ENCODE measurements around the gene PTPRM. TPM values are rescaled to one million over a fixed set of nuclear protein-coding genes. Genes with fewer than 3 reads are reported as not detected.

The PTPRM gene
- total and polyA plus RNA-seq, 4 donors: 61.1 to 146 (median 87.5) TPM

DNA sequence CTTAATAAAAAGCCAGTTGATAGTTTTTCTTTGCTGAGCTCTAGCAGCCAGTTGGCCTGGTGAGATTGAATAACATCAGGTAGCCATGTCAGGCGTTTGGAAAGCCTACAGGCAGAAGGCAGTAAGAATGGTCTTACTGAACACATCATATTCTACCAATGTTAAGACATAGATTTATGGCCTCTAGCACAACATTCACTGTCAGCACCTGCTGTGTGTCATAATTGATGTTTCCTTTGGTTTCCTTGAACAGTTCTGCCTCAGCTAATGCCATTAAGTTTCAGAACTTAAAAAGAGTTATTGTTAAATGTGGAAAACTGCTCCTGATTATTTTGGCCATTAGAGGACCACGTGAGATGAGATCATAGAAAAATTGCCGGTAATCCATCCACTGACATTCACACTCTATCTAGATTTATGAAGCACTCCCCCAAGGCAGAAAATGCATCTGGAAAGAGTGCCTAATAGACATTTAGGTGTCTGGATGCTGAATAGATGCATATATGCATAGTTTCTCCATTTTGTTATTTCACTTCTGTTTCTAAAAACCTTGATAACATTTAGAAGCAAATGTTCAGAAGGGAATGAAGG is 434.7 kb downstream of the PTPRM start:
- 59 to 64% methylated on average over 3 of the region's 3 CpGs for WGBS, 2 donors
- H3K9me3 ChIP-seq (ENCODE audit: control insufficient read depth in 4 of 4, insufficient read depth in 3 of 4, low read length in 3 of 4): no peaks in the 10 kb centered on the region
- no peak overlapping the region for H3K9ac ChIP-seq (ENCODE audit: insufficient read depth in 1 of 2, low read length in 2 of 2)
- ATAC-seq (ENCODE audit: insufficient read depth, low FRiP score): no peak
- no peak overlapping the region for H3K4me3 ChIP-seq
- no peak for TF ChIP-seq CTCF (IDR thresholded peaks at IDR 0.05; ENCODE audit: control extremely low read depth, extremely low read depth)
- no peaks in the 10 kb centered on the region for H3K27me3 ChIP-seq (ENCODE audit: control insufficient read depth in 3 of 3, insufficient read depth in 3 of 3, low read length in 2 of 3)
- no peak overlapping the region for H3K27ac ChIP-seq (ENCODE audit: low read depth in 1 of 2, low read length in 1 of 2)
- H3K4me1 ChIP-seq (ENCODE audit: control insufficient read depth in 5 of 5, insufficient read depth in 5 of 5, low read length in 5 of 5): peaks cover 0 to 19% (median 6%) of the 10 kb centered on the region in 5 donors
- DNase-seq: no peak
- no peaks in the 10 kb centered on the region for H3K36me3 ChIP-seq (ENCODE audit: control insufficient read depth in 4 of 4, insufficient read depth in 4 of 4, low read length in 4 of 4)

- H3K27me3 ChIP-seq (ENCODE audit: control insufficient read depth in 3 of 3, insufficient read depth in 3 of 3, low read length in 2 of 3): no peaks in the 10 kb centered on the region
- peak; percentile 44 to 87 (median 81) for DNase-seq
- H3K27ac ChIP-seq (ENCODE audit: low read depth in 1 of 2, low read length in 1 of 2): peak overlapping the region in 1 of 2 donors; percentile 13
- ATAC-seq (ENCODE audit: insufficient read depth, low FRiP score): peak; percentile 76
- H3K36me3 ChIP-seq (ENCODE audit: control insufficient read depth in 4 of 4, insufficient read depth in 4 of 4, low read length in 4 of 4): no peaks in the 10 kb centered on the region
- H3K4me1 ChIP-seq (ENCODE audit: control insufficient read depth in 5 of 5, insufficient read depth in 5 of 5, low read length in 5 of 5): peaks cover 0 to 21% (median 6%) of the 10 kb centered on the region in 5 donors
- 54 to 72% methylated on average over 6 of the region's 6 CpGs for WGBS, 2 donors
- no peak overlapping the region for H3K9ac ChIP-seq (ENCODE audit: insufficient read depth in 1 of 2, low read length in 2 of 2)
- no peak for TF ChIP-seq CTCF (IDR thresholded peaks at IDR 0.05; ENCODE audit: control extremely low read depth, extremely low read depth)
- H3K9me3 ChIP-seq (ENCODE audit: control insufficient read depth in 4 of 4, insufficient read depth in 3 of 4, low read length in 3 of 4): no peaks in the 10 kb centered on the region
- H3K4me3 ChIP-seq: no peak overlapping the region
Measured at GRCh38 chr18:8003878-8004675, 437.0 kb downstream of the PTPRM start.

DNA sequence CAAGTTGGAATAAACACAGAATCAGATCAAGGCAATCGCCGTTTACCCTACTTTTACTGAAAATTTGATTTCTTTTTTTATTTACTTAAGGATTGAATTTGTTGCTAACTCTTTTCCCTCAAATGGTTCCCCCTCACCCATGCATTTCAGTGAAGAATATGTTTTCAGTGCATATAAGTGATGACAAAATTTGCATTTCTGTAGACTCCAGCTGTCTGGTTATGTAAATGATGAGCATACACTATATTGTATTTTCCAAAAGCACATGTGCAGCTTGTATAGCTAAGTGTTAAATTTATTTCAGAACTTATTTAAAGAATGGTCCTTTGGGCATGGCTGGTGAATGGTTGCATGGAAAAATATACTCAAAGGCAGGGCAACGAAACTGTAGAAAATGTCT is 437.7 kb downstream of the PTPRM start:
- Histone ChIP-seq H3K27ac (ENCODE audit: low read depth in 1 of 2, low read length in 1 of 2) (no peak overlapping the region), H3K9me3 (ENCODE audit: control insufficient read depth in 4 of 4, insufficient read depth in 3 of 4, low read length in 3 of 4) (no peaks in the 10 kb centered on the region), H3K9ac (ENCODE audit: insufficient read depth in 1 of 2, low read length in 2 of 2) (no peak overlapping the region), H3K27me3 (ENCODE audit: control insufficient read depth in 3 of 3, insufficient read depth in 3 of 3, low read length in 2 of 3) (no peaks in the 10 kb centered on the region), H3K36me3 (ENCODE audit: control insufficient read depth in 4 of 4, insufficient read depth in 4 of 4, low read length in 4 of 4) (no peaks in the 10 kb centered on the region), H3K4me3 (no peak overlapping the region), H3K4me1 (ENCODE audit: control insufficient read depth in 5 of 5, insufficient read depth in 5 of 5, low read length in 5 of 5) (peaks cover 0 to 21% (median 6%) of the 10 kb centered on the region in 5 donors)
- WGBS, 2 donors: 91 to 94% methylated on average over 3 of the region's 3 CpGs
- ATAC-seq (ENCODE audit: insufficient read depth, low FRiP score) (no peak), DNase-seq (no peak)
- TF ChIP-seq CTCF (IDR thresholded peaks at IDR 0.05; ENCODE audit: control extremely low read depth, extremely low read depth): no peak

Measured in lung (tissue), 12 donors.